Uterus (tissue), 4 donors: ENCODE results near the gene BBS7. TPM values are rescaled to one million over a fixed set of nuclear protein-coding genes. Genes with fewer than 3 reads are reported as not detected.

Experiments
- DNase-seq, 2 donors: peaks; one replicate each; pipeline ENCODE4 v3.0.0-alpha.2; 2019 to 2020
- H3K27ac ChIP-seq, 2 donors: fragments of 200-600 bp; sonication (generic); 1 replicate in 1 of 2; 2 replicates in 1 of 2; pipeline ENCODE4 v1.5.1; 2016 to 2018
- H3K27me3 ChIP-seq, 2 donors: fragments of 200-600 bp; sonication (generic); one replicate each; pipeline ENCODE4 v1.5.1; 2018 to 2019; ENCODE audit warnings: control low read depth in 1 of 2
- H3K36me3 ChIP-seq, 2 donors: fragments of 200-600 bp; sonication (generic); one replicate each; pipeline ENCODE4 v1.5.1; 2019; ENCODE audit warnings: control low read depth in 1 of 2
- H3K4me1 ChIP-seq, 2 donors: fragments of 200-600 bp; sonication (generic); one replicate each; pipeline ENCODE4 v1.5.1; 2018 to 2019; ENCODE audit warnings: control low read depth in 1 of 2
- H3K4me3 ChIP-seq, 2 donors: fragments of 200-600 bp; sonication (generic); 1 replicate in 1 of 2; 2 replicates in 1 of 2; pipeline ENCODE4 v1.5.1; 2018 to 2019; ENCODE audit warnings: mild to moderate bottlenecking in 1 of 2
- H3K9me3 ChIP-seq, 2 donors: fragments of 200-600 bp; sonication (generic); one replicate each; pipeline ENCODE4 v1.5.1; 2019; ENCODE audit warnings: control low read depth in 1 of 2
- CTCF ChIP-seq, 4 experiments: fragments of 200-600 bp in 2 of 4; fragments of 450-650 bp in 2 of 4; sonication (generic) in 2 of 4; IDR thresholded peaks; one replicate each; pipeline ENCODE4 v1.5.1; 2016 to 2019; ENCODE audit warnings: antibody characterized with exemption in 4 of 4, mild to moderate bottlenecking in 2 of 4, moderate library complexity in 1 of 4
- POLR2A ChIP-seq, 2 donors: fragments of 450-650 bp; IDR thresholded peaks; one replicate each; pipeline ENCODE4 v1.6.1; 2016; ENCODE audit warnings: antibody characterized with exemption in 2 of 2, mild to moderate bottlenecking in 1 of 2, moderate library complexity in 1 of 2
- intact Hi-C: fragments of 100-400 bp; cut with DNase I; formaldehyde crosslinking; loops from one replicate; pipeline ENCODE4 v1.15.1; 2023; ENCODE audit warnings: low total_unique reads
- total RNA-seq, 4 donors: library from RNA; depleted of rRNA in 3 of 4; stranded (reverse); fragments of >200 nt in 3 of 4; gene quantifications; one replicate each; pipeline versions ENCODE4 v1.1.0 to v1.2.4, GENCODE V29; 2014 to 2023
- donor health status: DM: yes; HTN: yes; CAD: no.

The BBS7 gene
- total RNA-seq, 4 donors from 2014 or later: 10.3 to 55.8 (median 35.2) TPM

- no peak overlapping the region for H3K27ac ChIP-seq
- no peaks in the 10 kb centered on the region for H3K36me3 ChIP-seq
- no peak for TF ChIP-seq CTCF (IDR thresholded peaks at IDR 0.05)
- no peak for TF ChIP-seq POLR2A (IDR thresholded peaks at IDR 0.05)
- no peak for DNase-seq
- no peaks in the 10 kb centered on the region for H3K27me3 ChIP-seq
- intact Hi-C loops: no loop called here
- no peaks in the 10 kb centered on the region for H3K4me1 ChIP-seq
- H3K9me3 ChIP-seq: no peaks in the 10 kb centered on the region
- H3K4me3 ChIP-seq: no peak overlapping the region
Observed at GRCh38 chr4:121818215-121818614, 52.1 kb downstream of the BBS7 start.

GRCh38 chr4:121817701-121818100, 52.6 kb downstream of the BBS7 start:
- H3K9me3 ChIP-seq: no peaks in the 10 kb centered on the region
- no peaks in the 10 kb centered on the region for H3K4me1 ChIP-seq
- no peaks in the 10 kb centered on the region for H3K27me3 ChIP-seq
- no peaks in the 10 kb centered on the region for H3K36me3 ChIP-seq
- H3K4me3 ChIP-seq: no peak overlapping the region
- no peak for DNase-seq
- H3K27ac ChIP-seq: no peak overlapping the region
- TF ChIP-seq CTCF (IDR thresholded peaks at IDR 0.05) (no peak), POLR2A (IDR thresholded peaks at IDR 0.05) (no peak)
- intact Hi-C loops: no loop called here

- Histone ChIP-seq H3K4me3 (no peak overlapping the region), H3K27me3 (no peaks in the 10 kb centered on the region), H3K27ac (no peak overlapping the region), H3K36me3 (no peaks in the 10 kb centered on the region), H3K4me1 (no peaks in the 10 kb centered on the region), H3K9me3 (no peaks in the 10 kb centered on the region)
- TF ChIP-seq CTCF (IDR thresholded peaks at IDR 0.05) (no peak), POLR2A (IDR thresholded peaks at IDR 0.05) (no peak)
- no peak for DNase-seq
- intact Hi-C loops: no loop called here
Observed at GRCh38 chr4:121817006-121817405, 53.3 kb downstream of the BBS7 start.

GRCh38 chr4:121814756-121815155, 55.5 kb downstream of the BBS7 start:
- H3K27ac ChIP-seq: no peak overlapping the region
- DNase-seq: no peak
- TF ChIP-seq POLR2A (IDR thresholded peaks at IDR 0.05) (no peak), CTCF (IDR thresholded peaks at IDR 0.05) (no peak)
- no peaks in the 10 kb centered on the region for H3K36me3 ChIP-seq
- intact Hi-C loops: no loop called here
- no peaks in the 10 kb centered on the region for H3K9me3 ChIP-seq
- no peak overlapping the region for H3K4me3 ChIP-seq
- H3K4me1 ChIP-seq: no peaks in the 10 kb centered on the region
- H3K27me3 ChIP-seq: no peaks in the 10 kb centered on the region

GRCh38 chr4:121811122-121811521, 59.2 kb downstream of the BBS7 start:
- DNase-seq: no peak
- Histone ChIP-seq H3K4me3 (no peak overlapping the region), H3K4me1 (no peaks in the 10 kb centered on the region), H3K27ac (no peak overlapping the region), H3K27me3 (no peaks in the 10 kb centered on the region), H3K36me3 (no peaks in the 10 kb centered on the region), H3K9me3 (no peaks in the 10 kb centered on the region)
- intact Hi-C loops: no loop called here
- TF ChIP-seq POLR2A (IDR thresholded peaks at IDR 0.05): no peak
- TF ChIP-seq CTCF (IDR thresholded peaks at IDR 0.05): no peak
